ENCODE results near the gene ZMYND15.
A peak's percentile ranks its signal among the peaks of the same experiment; 100 is the strongest.

Gene ZMYND15

DNA sequence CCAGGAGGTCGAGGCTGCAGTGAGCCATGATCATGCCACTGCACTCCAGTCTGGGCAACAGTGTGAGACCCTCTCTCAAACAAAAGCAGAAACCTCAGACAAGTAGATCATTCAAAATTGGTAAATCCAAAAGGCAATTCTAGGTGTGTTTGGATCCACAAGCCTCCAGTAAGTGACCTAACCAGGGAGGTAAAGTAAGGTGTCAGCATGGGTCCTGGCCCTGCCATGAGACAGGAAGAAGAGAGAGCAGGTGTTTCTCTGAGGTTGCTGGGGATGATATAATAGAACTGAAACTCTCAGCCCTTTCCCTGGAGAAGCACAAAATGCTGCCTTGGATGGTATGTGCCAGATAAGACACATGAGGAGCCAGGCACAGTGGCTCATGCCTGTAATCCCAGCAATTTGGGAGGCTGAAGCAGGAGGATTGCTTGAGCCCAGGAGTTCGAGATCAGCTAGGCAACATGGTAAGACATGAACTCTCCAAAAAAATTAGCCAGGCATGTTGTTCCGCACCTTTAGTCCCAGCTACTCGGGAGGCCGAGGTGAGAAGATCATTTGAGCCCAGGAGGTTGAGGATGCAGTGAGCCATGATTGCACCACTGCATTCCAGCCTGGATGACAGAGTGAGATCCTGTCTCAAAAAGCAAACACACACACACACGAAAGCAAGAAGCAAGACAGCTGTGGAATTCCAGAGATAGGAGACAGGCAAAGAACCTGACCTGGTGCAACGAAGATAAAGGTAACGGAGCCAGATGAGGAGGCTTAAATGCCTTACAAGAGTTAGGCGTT is 38.5 kb downstream of the ZMYND15 start:
- no peak for ATAC-seq
- TF ChIP-seq BACH2 (CRISPR knock-in tag; IDR thresholded peaks at IDR 0.05; ENCODE audit: borderline replicate concordance) (no peak), ESRRG (CRISPR knock-in tag; IDR thresholded peaks at IDR 0.05) (no peak), PPARA (CRISPR knock-in tag; IDR thresholded peaks at IDR 0.05; ENCODE audit: borderline replicate concordance) (no peak), OSR1 (CRISPR knock-in tag; IDR thresholded peaks at IDR 0.05) (no peak), ISL1 (CRISPR knock-in tag; IDR thresholded peaks at IDR 0.05) (no peak), GLIS3 (CRISPR knock-in tag; IDR thresholded peaks at IDR 0.05) (no peak), ZNF565 (CRISPR knock-in tag; conservative IDR thresholded peaks at IDR 0.05; ENCODE audit: low read depth) (no peak), ARNTL (CRISPR knock-in tag; IDR thresholded peaks at IDR 0.05; ENCODE audit: borderline replicate concordance, low read depth) (no peak)
- TF ChIP-seq, protein P1, sequence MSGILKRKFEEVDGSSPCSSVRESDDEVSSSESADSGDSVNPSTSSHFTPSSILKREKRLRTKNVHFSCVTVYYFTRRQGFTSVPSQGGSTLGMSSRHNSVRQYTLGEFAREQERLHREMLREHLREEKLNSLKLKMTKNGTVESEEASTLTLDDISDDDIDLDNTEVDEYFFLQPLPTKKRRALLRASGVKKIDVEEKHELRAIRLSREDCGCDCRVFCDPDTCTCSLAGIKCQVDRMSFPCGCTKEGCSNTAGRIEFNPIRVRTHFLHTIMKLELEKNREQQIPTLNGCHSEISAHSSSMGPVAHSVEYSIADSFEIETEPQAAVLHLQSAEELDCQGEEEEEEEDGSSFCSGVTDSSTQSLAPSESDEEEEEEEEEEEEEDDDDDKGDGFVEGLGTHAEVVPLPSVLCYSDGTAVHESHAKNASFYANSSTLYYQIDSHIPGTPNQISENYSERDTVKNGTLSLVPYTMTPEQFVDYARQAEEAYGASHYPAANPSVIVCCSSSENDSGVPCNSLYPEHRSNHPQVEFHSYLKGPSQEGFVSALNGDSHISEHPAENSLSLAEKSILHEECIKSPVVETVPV (CRISPR knock-in tag; IDR thresholded peaks at IDR 0.05): no peak
- TF ChIP-seq, protein P2, sequence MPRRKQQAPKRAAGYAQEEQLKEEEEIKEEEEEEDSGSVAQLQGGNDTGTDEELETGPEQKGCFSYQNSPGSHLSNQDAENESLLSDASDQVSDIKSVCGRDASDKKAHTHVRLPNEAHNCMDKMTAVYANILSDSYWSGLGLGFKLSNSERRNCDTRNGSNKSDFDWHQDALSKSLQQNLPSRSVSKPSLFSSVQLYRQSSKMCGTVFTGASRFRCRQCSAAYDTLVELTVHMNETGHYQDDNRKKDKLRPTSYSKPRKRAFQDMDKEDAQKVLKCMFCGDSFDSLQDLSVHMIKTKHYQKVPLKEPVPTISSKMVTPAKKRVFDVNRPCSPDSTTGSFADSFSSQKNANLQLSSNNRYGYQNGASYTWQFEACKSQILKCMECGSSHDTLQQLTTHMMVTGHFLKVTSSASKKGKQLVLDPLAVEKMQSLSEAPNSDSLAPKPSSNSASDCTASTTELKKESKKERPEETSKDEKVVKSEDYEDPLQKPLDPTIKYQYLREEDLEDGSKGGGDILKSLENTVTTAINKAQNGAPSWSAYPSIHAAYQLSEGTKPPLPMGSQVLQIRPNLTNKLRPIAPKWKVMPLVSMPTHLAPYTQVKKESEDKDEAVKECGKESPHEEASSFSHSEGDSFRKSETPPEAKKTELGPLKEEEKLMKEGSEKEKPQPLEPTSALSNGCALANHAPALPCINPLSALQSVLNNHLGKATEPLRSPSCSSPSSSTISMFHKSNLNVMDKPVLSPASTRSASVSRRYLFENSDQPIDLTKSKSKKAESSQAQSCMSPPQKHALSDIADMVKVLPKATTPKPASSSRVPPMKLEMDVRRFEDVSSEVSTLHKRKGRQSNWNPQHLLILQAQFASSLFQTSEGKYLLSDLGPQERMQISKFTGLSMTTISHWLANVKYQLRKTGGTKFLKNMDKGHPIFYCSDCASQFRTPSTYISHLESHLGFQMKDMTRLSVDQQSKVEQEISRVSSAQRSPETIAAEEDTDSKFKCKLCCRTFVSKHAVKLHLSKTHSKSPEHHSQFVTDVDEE (CRISPR knock-in tag; IDR thresholded peaks at IDR 0.05): no peak
- TF ChIP-seq, protein P3, sequence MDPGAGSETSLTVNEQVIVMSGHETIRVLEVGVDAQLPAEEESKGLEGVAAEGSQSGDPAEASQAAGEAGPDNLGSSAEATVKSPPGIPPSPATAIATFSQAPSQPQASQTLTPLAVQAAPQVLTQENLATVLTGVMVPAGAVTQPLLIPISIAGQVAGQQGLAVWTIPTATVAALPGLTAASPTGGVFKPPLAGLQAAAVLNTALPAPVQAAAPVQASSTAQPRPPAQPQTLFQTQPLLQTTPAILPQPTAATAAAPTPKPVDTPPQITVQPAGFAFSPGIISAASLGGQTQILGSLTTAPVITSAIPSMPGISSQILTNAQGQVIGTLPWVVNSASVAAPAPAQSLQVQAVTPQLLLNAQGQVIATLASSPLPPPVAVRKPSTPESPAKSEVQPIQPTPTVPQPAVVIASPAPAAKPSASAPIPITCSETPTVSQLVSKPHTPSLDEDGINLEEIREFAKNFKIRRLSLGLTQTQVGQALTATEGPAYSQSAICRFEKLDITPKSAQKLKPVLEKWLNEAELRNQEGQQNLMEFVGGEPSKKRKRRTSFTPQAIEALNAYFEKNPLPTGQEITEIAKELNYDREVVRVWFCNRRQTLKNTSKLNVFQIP (CRISPR knock-in tag; IDR thresholded peaks at IDR 0.05; ENCODE audit: borderline replicate concordance, low read depth): no peak

DNA sequence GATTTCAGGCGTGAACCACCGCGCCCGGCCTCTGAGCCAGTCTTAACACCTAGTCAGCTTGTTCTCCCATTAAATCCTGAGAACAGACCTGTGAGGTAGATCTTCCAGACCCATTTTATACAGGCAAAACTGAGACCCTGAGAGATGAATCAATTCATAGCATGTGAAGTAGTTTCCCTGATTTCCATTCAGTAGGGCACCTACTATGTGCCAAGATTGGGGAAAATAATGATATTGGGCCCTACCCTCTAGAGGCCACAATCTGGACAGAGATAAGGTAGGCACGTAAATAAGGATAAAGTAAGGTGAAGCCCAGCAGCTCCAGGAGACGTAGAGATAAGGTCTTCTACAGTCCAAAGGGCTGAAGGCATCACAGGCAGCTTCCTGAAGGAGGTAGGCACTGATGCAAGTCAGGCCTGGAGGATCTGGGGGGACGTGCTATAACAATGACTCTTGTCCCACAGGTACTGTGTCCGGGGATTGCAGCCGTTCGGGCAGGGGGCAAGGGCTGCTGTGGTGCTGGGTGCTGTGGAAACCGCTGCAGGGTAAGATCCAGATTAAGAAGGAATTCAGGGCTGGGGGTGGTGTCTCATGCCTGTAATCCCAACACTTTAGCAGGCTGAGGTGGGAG is 40.8 kb downstream of the ZMYND15 start:
- ATAC-seq: no peak
- TF ChIP-seq, protein P3 (CRISPR knock-in tag; IDR thresholded peaks at IDR 0.05; ENCODE audit: borderline replicate concordance, low read depth): no peak
- TF ChIP-seq PPARA (CRISPR knock-in tag; IDR thresholded peaks at IDR 0.05; ENCODE audit: borderline replicate concordance): no peak
- TF ChIP-seq ESRRG (CRISPR knock-in tag; IDR thresholded peaks at IDR 0.05): no peak
- TF ChIP-seq, protein P4, sequence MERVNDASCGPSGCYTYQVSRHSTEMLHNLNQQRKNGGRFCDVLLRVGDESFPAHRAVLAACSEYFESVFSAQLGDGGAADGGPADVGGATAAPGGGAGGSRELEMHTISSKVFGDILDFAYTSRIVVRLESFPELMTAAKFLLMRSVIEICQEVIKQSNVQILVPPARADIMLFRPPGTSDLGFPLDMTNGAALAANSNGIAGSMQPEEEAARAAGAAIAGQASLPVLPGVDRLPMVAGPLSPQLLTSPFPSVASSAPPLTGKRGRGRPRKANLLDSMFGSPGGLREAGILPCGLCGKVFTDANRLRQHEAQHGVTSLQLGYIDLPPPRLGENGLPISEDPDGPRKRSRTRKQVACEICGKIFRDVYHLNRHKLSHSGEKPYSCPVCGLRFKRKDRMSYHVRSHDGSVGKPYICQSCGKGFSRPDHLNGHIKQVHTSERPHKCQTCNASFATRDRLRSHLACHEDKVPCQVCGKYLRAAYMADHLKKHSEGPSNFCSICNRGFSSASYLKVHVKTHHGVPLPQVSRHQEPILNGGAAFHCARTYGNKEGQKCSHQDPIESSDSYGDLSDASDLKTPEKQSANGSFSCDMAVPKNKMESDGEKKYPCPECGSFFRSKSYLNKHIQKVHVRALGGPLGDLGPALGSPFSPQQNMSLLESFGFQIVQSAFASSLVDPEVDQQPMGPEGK (CRISPR knock-in tag; IDR thresholded peaks at IDR 0.05; ENCODE audit: borderline replicate concordance): no peak
- TF ChIP-seq OSR1 (CRISPR knock-in tag; IDR thresholded peaks at IDR 0.05): no peak
- TF ChIP-seq ZFP3 (CRISPR knock-in tag; IDR thresholded peaks at IDR 0.05): no peak
- no peak for TF ChIP-seq RARB (CRISPR knock-in tag; IDR thresholded peaks at IDR 0.05)
- TF ChIP-seq GLIS3 (CRISPR knock-in tag; IDR thresholded peaks at IDR 0.05): no peak
- no peak for TF ChIP-seq BACH2 (CRISPR knock-in tag; IDR thresholded peaks at IDR 0.05; ENCODE audit: borderline replicate concordance)

DNA sequence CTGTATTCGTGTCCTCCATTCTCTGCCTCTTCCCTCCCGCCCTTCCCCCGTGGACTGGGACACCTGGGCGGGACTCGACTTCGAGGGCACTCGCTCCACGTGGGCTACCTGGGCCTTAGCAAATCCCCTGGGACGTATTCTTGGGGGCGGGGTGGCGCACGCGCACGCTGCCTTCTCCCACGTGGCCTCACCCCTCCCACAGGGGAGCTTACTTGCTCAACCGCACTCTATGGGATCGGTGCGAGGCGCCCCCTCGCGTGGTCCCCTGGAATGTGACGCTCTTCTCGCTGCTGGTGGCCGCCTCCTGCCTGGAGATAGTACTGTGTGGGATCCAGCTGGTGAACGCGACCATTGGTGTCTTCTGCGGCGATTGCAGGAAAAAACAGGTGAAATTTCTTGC is 43.0 kb downstream of the ZMYND15 start:
- peak; percentile 52 for ATAC-seq
- no peak for TF ChIP-seq PPARA (CRISPR knock-in tag; IDR thresholded peaks at IDR 0.05; ENCODE audit: borderline replicate concordance)
- no peak for TF ChIP-seq GLIS3 (CRISPR knock-in tag; IDR thresholded peaks at IDR 0.05)
- no peak for TF ChIP-seq ESRRG (CRISPR knock-in tag; IDR thresholded peaks at IDR 0.05)
- TF ChIP-seq ZC3H10 (CRISPR knock-in tag; IDR thresholded peaks at IDR 0.05): no peak
- no peak for TF ChIP-seq ZNF8 (CRISPR knock-in tag; IDR thresholded peaks at IDR 0.05)
- TF ChIP-seq, protein P4 (CRISPR knock-in tag; IDR thresholded peaks at IDR 0.05; ENCODE audit: borderline replicate concordance): no peak
- TF ChIP-seq, protein P5, sequence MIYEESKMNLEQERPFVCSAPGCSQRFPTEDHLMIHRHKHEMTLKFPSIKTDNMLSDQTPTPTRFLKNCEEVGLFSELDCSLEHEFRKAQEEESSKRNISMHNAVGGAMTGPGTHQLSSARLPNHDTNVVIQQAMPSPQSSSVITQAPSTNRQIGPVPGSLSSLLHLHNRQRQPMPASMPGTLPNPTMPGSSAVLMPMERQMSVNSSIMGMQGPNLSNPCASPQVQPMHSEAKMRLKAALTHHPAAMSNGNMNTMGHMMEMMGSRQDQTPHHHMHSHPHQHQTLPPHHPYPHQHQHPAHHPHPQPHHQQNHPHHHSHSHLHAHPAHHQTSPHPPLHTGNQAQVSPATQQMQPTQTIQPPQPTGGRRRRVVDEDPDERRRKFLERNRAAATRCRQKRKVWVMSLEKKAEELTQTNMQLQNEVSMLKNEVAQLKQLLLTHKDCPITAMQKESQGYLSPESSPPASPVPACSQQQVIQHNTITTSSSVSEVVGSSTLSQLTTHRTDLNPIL (CRISPR knock-in tag; IDR thresholded peaks at IDR 0.05; ENCODE audit: low read depth): no peak

All from SK-N-SH treated with all-trans-retinoic acid at 6 μM for 48 hours (cell line).